WTC11 (cell line): ENCODE measurements around the gene POMGNT2.

Experiments used
- AFF4 ChIP-seq: sonication (generic); formaldehyde crosslinking; IDR thresholded peaks from 2 replicates; pipeline ENCODE4 v1.8.1; 2023; ENCODE audit warnings: mild to moderate bottlenecking, missing genetic modification reagents, borderline replicate concordance
- ATF1 ChIP-seq: sonication (generic); formaldehyde crosslinking; IDR thresholded peaks from 2 replicates; pipeline ENCODE4 v1.8.1; 2023; ENCODE audit warnings: mild to moderate bottlenecking, moderate library complexity, missing genetic modification reagents
- CTCF ChIP-seq: fragments of 200-600 bp; IDR thresholded peaks from 2 replicates; pipeline ENCODE4 v1.8.0; 2022; ENCODE audit warnings: antibody characterized with exemption
- ESRRA ChIP-seq: sonication (generic); formaldehyde crosslinking; IDR thresholded peaks from 2 replicates; pipeline ENCODE4 v1.8.1; 2022; ENCODE audit warnings: mild to moderate bottlenecking, missing genetic modification reagents, borderline replicate concordance
- HMGXB4 ChIP-seq: sonication (generic); formaldehyde crosslinking; IDR thresholded peaks from 2 replicates; pipeline ENCODE4 v1.8.1; 2023; ENCODE audit warnings: mild to moderate bottlenecking, moderate library complexity, missing genetic modification reagents
- MAX ChIP-seq: sonication (generic); formaldehyde crosslinking; IDR thresholded peaks from 2 replicates; pipeline ENCODE4 v1.8.0; 2022; ENCODE audit warnings: mild to moderate bottlenecking, missing genetic modification reagents
- NR3C1 ChIP-seq: sonication (generic); formaldehyde crosslinking; conservative IDR thresholded peaks from 2 replicates; pipeline ENCODE4 v1.8.1; 2023; ENCODE audit warnings: low read depth, mild to moderate bottlenecking, missing genetic modification reagents
- TEAD1 ChIP-seq: sonication (generic); formaldehyde crosslinking; IDR thresholded peaks from 2 replicates; pipeline ENCODE4 v1.8.0; 2022; ENCODE audit warnings: mild to moderate bottlenecking, missing genetic modification reagents
- TP53 ChIP-seq: sonication (generic); formaldehyde crosslinking; IDR thresholded peaks from 2 replicates; pipeline ENCODE4 v1.8.1; 2023; ENCODE audit warnings: mild to moderate bottlenecking, missing genetic modification reagents
- USF1 ChIP-seq: sonication (generic); formaldehyde crosslinking; IDR thresholded peaks from 2 replicates; pipeline ENCODE4 v1.8.0; 2022; ENCODE audit warnings: mild to moderate bottlenecking, missing genetic modification reagents
- ZBTB21 ChIP-seq: sonication (generic); formaldehyde crosslinking; IDR thresholded peaks from 2 replicates; pipeline ENCODE4 v1.8.1; 2023; ENCODE audit warnings: mild to moderate bottlenecking, missing genetic modification reagents, borderline replicate concordance
- TF ChIP-seq, protein P1 (sequence below): sonication (generic); formaldehyde crosslinking; IDR thresholded peaks from 2 replicates; pipeline ENCODE4 v1.8.0; 2022; ENCODE audit warnings: mild to moderate bottlenecking, missing genetic modification reagents
- TF ChIP-seq, protein P2 (sequence below): sonication (generic); formaldehyde crosslinking; IDR thresholded peaks from 2 replicates; pipeline ENCODE4 v1.8.1; 2023; ENCODE audit warnings: mild to moderate bottlenecking, missing genetic modification reagents

GRCh38 chr3:43077707-43078106 is 28.2 kb downstream of the POMGNT2 start:
- TF ChIP-seq NR3C1 (CRISPR knock-in tag): no peak
- no peak for TF ChIP-seq USF1 (CRISPR knock-in tag)
- TF ChIP-seq HMGXB4 (CRISPR knock-in tag): no peak
- TF ChIP-seq ZBTB21 (CRISPR knock-in tag): no peak
- no peak for TF ChIP-seq ATF1 (CRISPR knock-in tag)
- TF ChIP-seq CTCF: no peak
- TF ChIP-seq, protein P1, sequence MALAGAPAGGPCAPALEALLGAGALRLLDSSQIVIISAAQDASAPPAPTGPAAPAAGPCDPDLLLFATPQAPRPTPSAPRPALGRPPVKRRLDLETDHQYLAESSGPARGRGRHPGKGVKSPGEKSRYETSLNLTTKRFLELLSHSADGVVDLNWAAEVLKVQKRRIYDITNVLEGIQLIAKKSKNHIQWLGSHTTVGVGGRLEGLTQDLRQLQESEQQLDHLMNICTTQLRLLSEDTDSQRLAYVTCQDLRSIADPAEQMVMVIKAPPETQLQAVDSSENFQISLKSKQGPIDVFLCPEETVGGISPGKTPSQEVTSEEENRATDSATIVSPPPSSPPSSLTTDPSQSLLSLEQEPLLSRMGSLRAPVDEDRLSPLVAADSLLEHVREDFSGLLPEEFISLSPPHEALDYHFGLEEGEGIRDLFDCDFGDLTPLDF: no peak
- TF ChIP-seq TP53 (CRISPR knock-in tag): no peak
- TF ChIP-seq, protein P2, sequence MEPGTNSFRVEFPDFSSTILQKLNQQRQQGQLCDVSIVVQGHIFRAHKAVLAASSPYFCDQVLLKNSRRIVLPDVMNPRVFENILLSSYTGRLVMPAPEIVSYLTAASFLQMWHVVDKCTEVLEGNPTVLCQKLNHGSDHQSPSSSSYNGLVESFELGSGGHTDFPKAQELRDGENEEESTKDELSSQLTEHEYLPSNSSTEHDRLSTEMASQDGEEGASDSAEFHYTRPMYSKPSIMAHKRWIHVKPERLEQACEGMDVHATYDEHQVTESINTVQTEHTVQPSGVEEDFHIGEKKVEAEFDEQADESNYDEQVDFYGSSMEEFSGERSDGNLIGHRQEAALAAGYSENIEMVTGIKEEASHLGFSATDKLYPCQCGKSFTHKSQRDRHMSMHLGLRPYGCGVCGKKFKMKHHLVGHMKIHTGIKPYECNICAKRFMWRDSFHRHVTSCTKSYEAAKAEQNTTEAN (CRISPR knock-in tag): no peak
- TF ChIP-seq MAX: no peak
- no peak for TF ChIP-seq ESRRA (CRISPR knock-in tag)
- no peak for TF ChIP-seq TEAD1 (CRISPR knock-in tag)
- TF ChIP-seq AFF4 (CRISPR knock-in tag): no peak
